Loucy (cell line): ENCODE measurements around the gene DNAH17.

ENCODE experiments used
- EZH2phosphoT487 ChIP-seq: fragments of 200-600 bp; IDR thresholded peaks from 2 replicates; pipeline ENCODE4 v1.6.1; 2018; ENCODE audit warnings: antibody characterized with exemption, mild to moderate bottlenecking, moderate library complexity, borderline replicate concordance
- TF ChIP-seq, protein P1 (sequence below): fragments of 200-600 bp; sonication (generic); conservative IDR thresholded peaks from 2 replicates; pipeline ENCODE4 v1.5.1; 2014; ENCODE audit warnings: mild to moderate bottlenecking, antibody characterized with exemption, low read length

DNA sequence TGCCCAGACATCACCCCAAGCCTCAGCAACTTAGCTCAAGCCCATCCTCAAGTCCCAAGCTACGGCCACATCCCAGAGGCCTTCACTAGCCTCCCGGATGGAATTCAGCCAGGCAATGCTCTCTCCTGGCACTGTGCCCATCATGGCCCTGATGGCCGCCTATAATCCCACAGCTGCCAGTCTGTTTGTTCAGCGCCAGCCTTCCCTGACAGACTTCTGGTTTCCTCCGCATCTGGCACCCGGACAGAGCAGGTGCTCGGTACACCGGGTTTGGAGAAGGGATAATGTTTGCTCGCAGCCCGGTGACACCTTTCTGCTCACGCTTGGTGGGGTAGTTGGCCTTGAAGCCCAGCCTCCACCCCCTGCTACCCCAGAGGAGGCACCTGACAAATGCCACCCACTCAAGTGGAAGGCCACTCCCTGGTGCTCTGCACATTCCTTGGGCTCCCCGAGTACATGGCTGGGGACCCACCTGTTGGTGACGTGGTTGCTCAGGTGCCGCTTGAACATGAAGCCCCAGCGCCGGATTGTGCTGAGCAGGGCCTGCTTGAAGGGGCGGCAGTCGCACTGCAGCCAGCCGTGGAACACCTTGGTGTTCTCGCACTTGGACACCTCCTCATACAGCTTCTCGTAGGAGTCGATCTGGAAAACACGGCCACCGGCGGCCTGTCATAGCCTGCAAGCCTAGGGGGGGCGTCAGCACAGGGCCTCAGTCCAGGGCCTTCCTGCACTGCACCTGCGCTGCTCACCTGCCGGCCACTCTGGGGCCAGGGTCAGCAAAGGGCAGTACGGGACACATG, 47.1 kb downstream of the DNAH17 start:
- TF ChIP-seq, protein P1, sequence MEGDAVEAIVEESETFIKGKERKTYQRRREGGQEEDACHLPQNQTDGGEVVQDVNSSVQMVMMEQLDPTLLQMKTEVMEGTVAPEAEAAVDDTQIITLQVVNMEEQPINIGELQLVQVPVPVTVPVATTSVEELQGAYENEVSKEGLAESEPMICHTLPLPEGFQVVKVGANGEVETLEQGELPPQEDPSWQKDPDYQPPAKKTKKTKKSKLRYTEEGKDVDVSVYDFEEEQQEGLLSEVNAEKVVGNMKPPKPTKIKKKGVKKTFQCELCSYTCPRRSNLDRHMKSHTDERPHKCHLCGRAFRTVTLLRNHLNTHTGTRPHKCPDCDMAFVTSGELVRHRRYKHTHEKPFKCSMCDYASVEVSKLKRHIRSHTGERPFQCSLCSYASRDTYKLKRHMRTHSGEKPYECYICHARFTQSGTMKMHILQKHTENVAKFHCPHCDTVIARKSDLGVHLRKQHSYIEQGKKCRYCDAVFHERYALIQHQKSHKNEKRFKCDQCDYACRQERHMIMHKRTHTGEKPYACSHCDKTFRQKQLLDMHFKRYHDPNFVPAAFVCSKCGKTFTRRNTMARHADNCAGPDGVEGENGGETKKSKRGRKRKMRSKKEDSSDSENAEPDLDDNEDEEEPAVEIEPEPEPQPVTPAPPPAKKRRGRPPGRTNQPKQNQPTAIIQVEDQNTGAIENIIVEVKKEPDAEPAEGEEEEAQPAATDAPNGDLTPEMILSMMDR = no peak
- no peak for TF ChIP-seq EZH2phosphoT487
